ENCODE data around the gene SLC25A34. TPM values are rescaled to one million over a fixed set of nuclear protein-coding genes. Genes with fewer than 3 reads are reported as not detected.

SLC25A34 gene
- total RNA-seq, 1 donor: 0.54 TPM

GRCh38 chr1:15704526-15705183, 31.4 kb upstream of the SLC25A34 start:
- no peak for TF ChIP-seq CTCF (IDR thresholded peaks at IDR 0.05; ENCODE audit: insufficient read depth, low read length)
- no peak overlapping the region for H3K4me3 ChIP-seq (ENCODE audit: low read depth, low read length)
- no peak for DNase-seq (ENCODE audit: low read depth)

- no peak for TF ChIP-seq CTCF (IDR thresholded peaks at IDR 0.05; ENCODE audit: insufficient read depth, low read length)
- DNase-seq (ENCODE audit: low read depth): no peak
- H3K4me3 ChIP-seq (ENCODE audit: low read depth, low read length): no peak overlapping the region
Observed at GRCh38 chr1:15705184-15705566, 30.9 kb upstream of the SLC25A34 start.

GRCh38 chr1:15706751-15707150, 29.3 kb upstream of the SLC25A34 start:
- no peak for DNase-seq (ENCODE audit: low read depth)
- TF ChIP-seq CTCF (IDR thresholded peaks at IDR 0.05; ENCODE audit: insufficient read depth, low read length): no peak
- no peak overlapping the region for H3K4me3 ChIP-seq (ENCODE audit: low read depth, low read length)

- no peak overlapping the region for H3K4me3 ChIP-seq (ENCODE audit: low read depth, low read length)
- DNase-seq (ENCODE audit: low read depth): peak; percentile 16
- TF ChIP-seq CTCF (IDR thresholded peaks at IDR 0.05; ENCODE audit: insufficient read depth, low read length): no peak
Observed at GRCh38 chr1:15707239-15707925, 28.7 kb upstream of the SLC25A34 start.

- no peak for DNase-seq (ENCODE audit: low read depth)
- TF ChIP-seq CTCF (IDR thresholded peaks at IDR 0.05; ENCODE audit: insufficient read depth, low read length): no peak
- H3K4me3 ChIP-seq (ENCODE audit: low read depth, low read length): no peak overlapping the region
Observed at GRCh38 chr1:15708486-15709137, 27.4 kb upstream of the SLC25A34 start.

GRCh38 chr1:15709226-15709625, 26.8 kb upstream of the SLC25A34 start:
- no peak for DNase-seq (ENCODE audit: low read depth)
- no peak for TF ChIP-seq CTCF (IDR thresholded peaks at IDR 0.05; ENCODE audit: insufficient read depth, low read length)

More at GRCh38 chr1:15709226-15709625, 26.8 kb upstream of the SLC25A34 start:
- no peak overlapping the region for H3K4me3 ChIP-seq (ENCODE audit: low read depth, low read length)

Data from fibroblast of the aortic adventitia (primary cell).